ENCODE measurements around the gene ZNF764. TPM values are rescaled to one million over a fixed set of nuclear protein-coding genes. Genes with fewer than 3 reads are reported as not detected.

ZNF764 gene
- total and polyA plus RNA-seq, 9 of the 15 experiments (the other 6 are each of a cell fraction or from before 2014, with no cell fraction given): 0.69 to 10.1 (median 4.1) TPM

- peak; percentile 100 for TF ChIP-seq MAX (CRISPR knock-in tag; IDR thresholded peaks at IDR 0.05)
- peak; percentile 80; the same call in 1 of the 2 replicates for TF ChIP-seq KLF6 (CRISPR knock-in tag; IDR thresholded peaks at IDR 0.05; ENCODE audit: borderline replicate concordance)
- TF ChIP-seq, protein P1, sequence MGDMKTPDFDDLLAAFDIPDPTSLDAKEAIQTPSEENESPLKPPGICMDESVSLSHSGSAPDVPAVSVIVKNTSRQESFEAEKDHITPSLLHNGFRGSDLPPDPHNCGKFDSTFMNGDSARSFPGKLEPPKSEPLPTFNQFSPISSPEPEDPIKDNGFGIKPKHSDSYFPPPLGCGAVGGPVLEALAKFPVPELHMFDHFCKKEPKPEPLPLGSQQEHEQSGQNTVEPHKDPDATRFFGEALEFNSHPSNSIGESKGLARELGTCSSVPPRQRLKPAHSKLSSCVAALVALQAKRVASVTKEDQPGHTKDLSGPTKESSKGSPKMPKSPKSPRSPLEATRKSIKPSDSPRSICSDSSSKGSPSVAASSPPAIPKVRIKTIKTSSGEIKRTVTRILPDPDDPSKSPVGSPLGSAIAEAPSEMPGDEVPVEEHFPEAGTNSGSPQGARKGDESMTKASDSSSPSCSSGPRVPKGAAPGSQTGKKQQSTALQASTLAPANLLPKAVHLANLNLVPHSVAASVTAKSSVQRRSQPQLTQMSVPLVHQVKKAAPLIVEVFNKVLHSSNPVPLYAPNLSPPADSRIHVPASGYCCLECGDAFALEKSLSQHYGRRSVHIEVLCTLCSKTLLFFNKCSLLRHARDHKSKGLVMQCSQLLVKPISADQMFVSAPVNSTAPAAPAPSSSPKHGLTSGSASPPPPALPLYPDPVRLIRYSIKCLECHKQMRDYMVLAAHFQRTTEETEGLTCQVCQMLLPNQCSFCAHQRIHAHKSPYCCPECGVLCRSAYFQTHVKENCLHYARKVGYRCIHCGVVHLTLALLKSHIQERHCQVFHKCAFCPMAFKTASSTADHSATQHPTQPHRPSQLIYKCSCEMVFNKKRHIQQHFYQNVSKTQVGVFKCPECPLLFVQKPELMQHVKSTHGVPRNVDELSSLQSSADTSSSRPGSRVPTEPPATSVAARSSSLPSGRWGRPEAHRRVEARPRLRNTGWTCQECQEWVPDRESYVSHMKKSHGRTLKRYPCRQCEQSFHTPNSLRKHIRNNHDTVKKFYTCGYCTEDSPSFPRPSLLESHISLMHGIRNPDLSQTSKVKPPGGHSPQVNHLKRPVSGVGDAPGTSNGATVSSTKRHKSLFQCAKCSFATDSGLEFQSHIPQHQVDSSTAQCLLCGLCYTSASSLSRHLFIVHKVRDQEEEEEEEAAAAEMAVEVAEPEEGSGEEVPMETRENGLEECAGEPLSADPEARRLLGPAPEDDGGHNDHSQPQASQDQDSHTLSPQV (IDR thresholded peaks at IDR 0.05): peak; percentile 94
- no peak for TF ChIP-seq ZNF445 (CRISPR knock-in tag; IDR thresholded peaks at IDR 0.05; ENCODE audit: low read depth)
- TF ChIP-seq NBN (IDR thresholded peaks at IDR 0.05; ENCODE audit: low read depth): peak; percentile 65; the same call in 1 of the 2 replicates
- peak; percentile 64; the same call in 1 of the 2 replicates for TF ChIP-seq HIVEP1 (CRISPR knock-in tag; IDR thresholded peaks at IDR 0.05)
- no peak for TF ChIP-seq HNRNPH1 (optimal IDR thresholded peaks at IDR 0.05; ENCODE audit: low read depth, low read length)
- TF ChIP-seq HOXB6 (CRISPR knock-in tag; IDR thresholded peaks at IDR 0.05; ENCODE audit: borderline replicate concordance): no peak
- peak in 1 of 2 experiments; percentile 99; a peak in 2 of 3 replicates for TF ChIP-seq CBX3 (IDR thresholded peaks at IDR 0.05; ENCODE audit: borderline replicate concordance in 1 of 2, low read length in 2 of 2)
- no peak for TF ChIP-seq PHB2 (IDR thresholded peaks at IDR 0.05; ENCODE audit: low read depth)
- peak; percentile 53; the same call in 1 of the 2 replicates for TF ChIP-seq SMAD3 (CRISPR knock-in tag; conservative IDR thresholded peaks at IDR 0.05)
- TF ChIP-seq, protein P2, sequence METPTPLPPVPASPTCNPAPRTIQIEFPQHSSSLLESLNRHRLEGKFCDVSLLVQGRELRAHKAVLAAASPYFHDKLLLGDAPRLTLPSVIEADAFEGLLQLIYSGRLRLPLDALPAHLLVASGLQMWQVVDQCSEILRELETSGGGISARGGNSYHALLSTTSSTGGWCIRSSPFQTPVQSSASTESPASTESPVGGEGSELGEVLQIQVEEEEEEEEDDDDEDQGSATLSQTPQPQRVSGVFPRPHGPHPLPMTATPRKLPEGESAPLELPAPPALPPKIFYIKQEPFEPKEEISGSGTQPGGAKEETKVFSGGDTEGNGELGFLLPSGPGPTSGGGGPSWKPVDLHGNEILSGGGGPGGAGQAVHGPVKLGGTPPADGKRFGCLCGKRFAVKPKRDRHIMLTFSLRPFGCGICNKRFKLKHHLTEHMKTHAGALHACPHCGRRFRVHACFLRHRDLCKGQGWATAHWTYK (CRISPR knock-in tag; IDR thresholded peaks at IDR 0.05): peak; percentile 53; the same call in 1 of the 2 replicates
- no peak; the same call in 1 of the 2 replicates for TF ChIP-seq ZNF668 (CRISPR knock-in tag; IDR thresholded peaks at IDR 0.05)
- TF ChIP-seq ZNF23 (CRISPR knock-in tag; IDR thresholded peaks at IDR 0.05): no peak
- no peak for TF ChIP-seq ZNF695 (CRISPR knock-in tag; IDR thresholded peaks at IDR 0.05)
- TF ChIP-seq ZNF518B (CRISPR knock-in tag; IDR thresholded peaks at IDR 0.05): no peak
- TF ChIP-seq ATF7 (IDR thresholded peaks at IDR 0.05): peak; percentile 74
- TF ChIP-seq FOS (IDR thresholded peaks at IDR 0.05; ENCODE audit: extremely low read depth, insufficient read length): peak; percentile 93
- TF ChIP-seq ZNF644 (tag; IDR thresholded peaks at IDR 0.05; ENCODE audit: low read depth): peak; percentile 65; the same call in 1 of the 2 replicates
Observed at GRCh38 chr16:30585400-30586191, 27.4 kb upstream of the ZNF764 start, which contains the start of gene ZNF785 (continued).

Data from K562 (cell line).